Prostate gland (tissue), 2 donors: Measurements from ENCODE around the gene FCHO1. TPM values are rescaled to one million over a fixed set of nuclear protein-coding genes. Genes with fewer than 3 reads are reported as not detected.

Experiments used
- DNase-seq: peaks from one replicate; pipeline ENCODE4 v3.0.0-alpha.2; 2019; ENCODE audit warnings: low spot score
- H3K27ac ChIP-seq, 2 donors: fragments of 200-600 bp; sonication (generic); 2 replicates each; pipeline ENCODE4 v1.5.1; 2017 to 2019
- H3K27me3 ChIP-seq: fragments of 200-600 bp; sonication (generic); replicated peaks from 2 replicates; pipeline ENCODE4 v1.5.1; 2019; ENCODE audit not compliant: insufficient read depth
- H3K36me3 ChIP-seq, 2 donors: fragments of 200-600 bp; sonication (generic); 1 replicate in 1 of 2; 2 replicates in 1 of 2; pipeline versions ENCODE4 v1.5.1 to v1.8.1; 2017 to 2019
- H3K4me1 ChIP-seq: fragments of 200-600 bp; sonication (generic); replicated peaks from 2 replicates; pipeline ENCODE4 v1.5.1; 2019
- H3K4me3 ChIP-seq, 2 donors: fragments of 200-600 bp; sonication (generic); 2 replicates each; pipeline ENCODE4 v1.5.1; 2017 to 2019
- H3K9me3 ChIP-seq: fragments of 200-600 bp; sonication (generic); 2 replicates; pipeline ENCODE4 v1.5.1; 2017
- POLR2A ChIP-seq: fragments of 450-650 bp; IDR thresholded peaks from one replicate; pipeline ENCODE4 v1.6.1; 2016; ENCODE audit warnings: antibody characterized with exemption, mild to moderate bottlenecking
- POLR2AphosphoS5 ChIP-seq: sonication (generic); formaldehyde crosslinking; IDR thresholded peaks from one replicate; pipeline ENCODE4 v1.6.1; 2017; ENCODE audit warnings: antibody characterized with exemption
- WGBS: methylation state at CpG from one replicate; pipeline ENCODE4 v1.1.5; 2018; 5-methylcytosine and 5-hydroxymethylcytosine counted together
- intact Hi-C: fragments of 100-400 bp; cut with DNase I; formaldehyde crosslinking; loops from one replicate; pipeline ENCODE4 v1.14.2; 2022
- total RNA-seq, 2 donors: library from RNA; depleted of rRNA; stranded (reverse); fragments of >200 nt; gene quantifications; one replicate each; pipeline ENCODE4 v1.1.0, GENCODE V29; 2016
- TF ChIP-seq, protein P1 (sequence below), 4 experiments: fragments of 200-600 bp in 2 of 4; fragments of 450-650 bp in 2 of 4; sonication (generic) in 2 of 4; IDR thresholded peaks; 1 replicate in 3 of 4; 2 replicates in 1 of 4; pipeline ENCODE4 v1.5.1; 2016 to 2019; ENCODE audit warnings: antibody characterized with exemption in 4 of 4, mild to moderate bottlenecking in 2 of 4, moderate library complexity in 2 of 4

Gene FCHO1
- total RNA-seq, 2 donors from 2014 or later = 1.3 to 10.7 TPM

DNA sequence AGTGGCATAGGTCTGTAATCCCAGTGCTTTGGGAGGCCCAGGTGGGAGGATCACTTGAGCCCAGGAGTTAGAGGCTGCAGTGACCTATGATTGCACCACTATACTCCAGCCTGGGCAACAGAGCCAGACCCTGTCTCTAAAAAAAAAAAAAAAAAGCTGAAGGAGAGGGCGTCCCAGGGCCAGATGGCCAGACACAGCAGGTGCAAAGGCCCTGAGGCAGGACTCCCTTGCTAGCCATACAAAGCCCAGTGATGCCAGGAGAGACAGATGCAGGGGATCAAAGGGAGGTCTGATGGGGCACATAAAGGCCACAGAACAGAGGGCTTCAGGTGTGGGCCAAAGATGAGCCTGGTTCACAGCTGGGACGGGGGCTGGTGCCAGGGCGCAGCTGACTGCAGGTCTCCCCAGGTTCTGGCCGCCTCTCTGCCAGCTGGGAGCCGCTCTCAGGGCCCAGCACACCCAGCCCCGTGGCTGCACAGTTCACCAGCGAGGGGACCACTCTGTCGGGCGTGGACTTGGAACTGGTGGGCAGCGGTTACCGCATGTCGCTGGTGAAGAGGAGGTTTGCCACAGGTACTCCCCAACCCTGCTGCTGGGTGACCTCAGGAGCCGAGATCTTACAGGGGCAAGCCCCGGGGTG lies 36.1 kb downstream of the FCHO1 start:
- Histone ChIP-seq H3K9me3 (no peaks in the 10 kb centered on the region), H3K4me1 (no peaks in the 10 kb centered on the region), H3K27me3 (no peaks in the 10 kb centered on the region), H3K27ac (no peak overlapping the region), H3K4me3 (no peak overlapping the region), H3K36me3 (no peaks in the 10 kb centered on the region)
- no peak for TF ChIP-seq POLR2A
- no peak for TF ChIP-seq POLR2AphosphoS5
- TF ChIP-seq, protein P1, sequence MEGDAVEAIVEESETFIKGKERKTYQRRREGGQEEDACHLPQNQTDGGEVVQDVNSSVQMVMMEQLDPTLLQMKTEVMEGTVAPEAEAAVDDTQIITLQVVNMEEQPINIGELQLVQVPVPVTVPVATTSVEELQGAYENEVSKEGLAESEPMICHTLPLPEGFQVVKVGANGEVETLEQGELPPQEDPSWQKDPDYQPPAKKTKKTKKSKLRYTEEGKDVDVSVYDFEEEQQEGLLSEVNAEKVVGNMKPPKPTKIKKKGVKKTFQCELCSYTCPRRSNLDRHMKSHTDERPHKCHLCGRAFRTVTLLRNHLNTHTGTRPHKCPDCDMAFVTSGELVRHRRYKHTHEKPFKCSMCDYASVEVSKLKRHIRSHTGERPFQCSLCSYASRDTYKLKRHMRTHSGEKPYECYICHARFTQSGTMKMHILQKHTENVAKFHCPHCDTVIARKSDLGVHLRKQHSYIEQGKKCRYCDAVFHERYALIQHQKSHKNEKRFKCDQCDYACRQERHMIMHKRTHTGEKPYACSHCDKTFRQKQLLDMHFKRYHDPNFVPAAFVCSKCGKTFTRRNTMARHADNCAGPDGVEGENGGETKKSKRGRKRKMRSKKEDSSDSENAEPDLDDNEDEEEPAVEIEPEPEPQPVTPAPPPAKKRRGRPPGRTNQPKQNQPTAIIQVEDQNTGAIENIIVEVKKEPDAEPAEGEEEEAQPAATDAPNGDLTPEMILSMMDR (IDR thresholded peaks at IDR 0.05) = no peak
- no peak for DNase-seq
- intact Hi-C loops = no loop called here
- WGBS = 94% methylated on average over 13 of the region's 14 CpGs

DNA sequence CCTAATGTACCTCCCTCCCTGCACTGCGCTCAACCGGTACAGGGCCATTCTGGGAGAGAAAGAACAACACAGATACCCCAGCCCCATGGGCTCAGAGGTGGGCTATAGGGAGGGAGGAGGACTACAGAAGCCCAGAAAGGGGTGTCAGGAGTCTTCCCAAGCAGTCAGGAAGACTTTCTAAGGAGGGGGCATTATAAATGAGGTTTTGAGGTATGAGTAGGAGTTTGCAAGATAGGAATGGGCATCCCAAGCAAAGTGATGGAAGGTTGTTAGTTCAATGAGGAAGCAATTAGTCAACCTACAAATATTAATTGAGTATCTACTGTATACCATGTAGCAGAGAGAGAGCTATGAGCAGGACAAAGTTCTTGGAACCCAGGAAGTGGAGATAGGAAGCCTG lies 37.4 kb downstream of the FCHO1 start:
- TF ChIP-seq POLR2AphosphoS5 (no peak), POLR2A (no peak)
- TF ChIP-seq, protein P1 (IDR thresholded peaks at IDR 0.05) = no peak
- no peaks in the 10 kb centered on the region for H3K4me1 ChIP-seq
- H3K9me3 ChIP-seq = no peaks in the 10 kb centered on the region
- no peaks in the 10 kb centered on the region for H3K27me3 ChIP-seq
- 82% methylated on average over 2 of the region's 2 CpGs for WGBS
- H3K27ac ChIP-seq = no peak overlapping the region
- no peak overlapping the region for H3K4me3 ChIP-seq
- H3K36me3 ChIP-seq = no peaks in the 10 kb centered on the region
- intact Hi-C loops = no loop called here
- no peak for DNase-seq

DNA sequence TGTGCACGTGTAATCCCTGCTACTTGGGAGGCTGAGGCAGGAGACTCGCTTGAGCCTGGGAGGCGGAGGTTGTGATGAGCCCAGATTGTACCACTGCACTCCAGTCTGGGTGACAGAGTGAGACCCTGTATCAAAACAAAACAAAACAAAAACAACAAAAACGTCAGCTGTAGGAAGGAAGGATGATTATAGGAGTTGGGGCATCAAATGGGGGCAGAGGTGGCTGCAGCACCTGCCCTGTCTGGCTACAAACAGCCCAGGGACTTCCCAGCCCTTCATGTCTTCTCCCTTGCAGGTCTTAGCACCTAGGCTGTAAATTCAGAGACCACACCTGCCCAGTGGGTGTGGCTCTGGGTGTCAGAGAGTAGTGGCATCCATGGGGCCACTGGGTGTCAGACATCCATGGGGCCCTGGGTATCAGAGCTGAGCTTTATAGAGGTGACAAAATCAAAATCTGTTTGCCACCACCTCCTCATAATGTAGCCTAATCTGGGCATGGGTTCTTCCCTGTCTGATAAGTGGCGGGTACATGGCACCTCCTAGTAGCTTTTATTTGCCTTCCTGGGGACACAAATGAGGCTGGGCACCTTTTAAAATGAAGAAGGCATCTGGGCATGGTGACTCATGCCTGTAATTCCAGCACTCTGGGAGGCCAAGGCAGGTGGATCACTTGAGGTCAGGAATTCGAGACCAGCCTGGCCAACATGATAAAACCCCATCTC lies 38.9 kb downstream of the FCHO1 start:
- DNase-seq = no peak
- H3K4me1 ChIP-seq = no peaks in the 10 kb centered on the region
- H3K9me3 ChIP-seq = no peaks in the 10 kb centered on the region
- 66% methylated on average over 6 of the region's 6 CpGs for WGBS
- intact Hi-C loops = no loop called here
- H3K27ac ChIP-seq = no peak overlapping the region
- H3K4me3 ChIP-seq = no peak overlapping the region
- TF ChIP-seq, protein P1 (IDR thresholded peaks at IDR 0.05) = no peak
- no peak for TF ChIP-seq POLR2AphosphoS5
- TF ChIP-seq POLR2A = no peak
- no peaks in the 10 kb centered on the region for H3K27me3 ChIP-seq
- no peaks in the 10 kb centered on the region for H3K36me3 ChIP-seq

DNA sequence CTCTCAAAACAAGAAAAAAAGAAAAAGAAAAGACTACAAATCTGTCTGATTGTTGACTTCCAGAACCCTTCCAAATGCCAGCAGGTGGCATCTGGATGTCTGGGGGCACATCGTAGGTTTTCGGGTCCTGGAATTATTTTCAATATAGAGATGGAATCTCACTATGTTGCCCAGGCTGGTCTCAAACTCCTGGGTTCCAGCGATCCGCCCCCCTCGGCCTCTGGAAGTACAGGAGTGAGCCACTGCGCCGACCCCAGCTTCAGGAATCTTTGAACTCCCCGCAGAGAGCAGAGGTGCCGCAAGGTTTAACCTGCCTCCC lies 43.1 kb downstream of the FCHO1 start:
- no peak for DNase-seq
- H3K9me3 ChIP-seq = no peaks in the 10 kb centered on the region
- H3K27me3 ChIP-seq = no peaks in the 10 kb centered on the region
- no peaks in the 10 kb centered on the region for H3K36me3 ChIP-seq
- no peak overlapping the region for H3K27ac ChIP-seq
- 49% methylated on average over 9 of the region's 9 CpGs for WGBS
- intact Hi-C loops = no loop called here
- TF ChIP-seq POLR2A = no peak
- no peak for TF ChIP-seq POLR2AphosphoS5
- TF ChIP-seq, protein P1 (IDR thresholded peaks at IDR 0.05) = no peak
- no peaks in the 10 kb centered on the region for H3K4me1 ChIP-seq
- peak overlapping the region in 1 of 2 donors; percentile 20 for H3K4me3 ChIP-seq
